ENCODE results near the gene PTPN13. TPM values are rescaled to one million over a fixed set of nuclear protein-coding genes. Genes with fewer than 3 reads are reported as not detected.

Gene PTPN13
- total RNA-seq, 3 donors from 2014 or later = 36.3 to 49.6 (median 41.3) TPM

DNA sequence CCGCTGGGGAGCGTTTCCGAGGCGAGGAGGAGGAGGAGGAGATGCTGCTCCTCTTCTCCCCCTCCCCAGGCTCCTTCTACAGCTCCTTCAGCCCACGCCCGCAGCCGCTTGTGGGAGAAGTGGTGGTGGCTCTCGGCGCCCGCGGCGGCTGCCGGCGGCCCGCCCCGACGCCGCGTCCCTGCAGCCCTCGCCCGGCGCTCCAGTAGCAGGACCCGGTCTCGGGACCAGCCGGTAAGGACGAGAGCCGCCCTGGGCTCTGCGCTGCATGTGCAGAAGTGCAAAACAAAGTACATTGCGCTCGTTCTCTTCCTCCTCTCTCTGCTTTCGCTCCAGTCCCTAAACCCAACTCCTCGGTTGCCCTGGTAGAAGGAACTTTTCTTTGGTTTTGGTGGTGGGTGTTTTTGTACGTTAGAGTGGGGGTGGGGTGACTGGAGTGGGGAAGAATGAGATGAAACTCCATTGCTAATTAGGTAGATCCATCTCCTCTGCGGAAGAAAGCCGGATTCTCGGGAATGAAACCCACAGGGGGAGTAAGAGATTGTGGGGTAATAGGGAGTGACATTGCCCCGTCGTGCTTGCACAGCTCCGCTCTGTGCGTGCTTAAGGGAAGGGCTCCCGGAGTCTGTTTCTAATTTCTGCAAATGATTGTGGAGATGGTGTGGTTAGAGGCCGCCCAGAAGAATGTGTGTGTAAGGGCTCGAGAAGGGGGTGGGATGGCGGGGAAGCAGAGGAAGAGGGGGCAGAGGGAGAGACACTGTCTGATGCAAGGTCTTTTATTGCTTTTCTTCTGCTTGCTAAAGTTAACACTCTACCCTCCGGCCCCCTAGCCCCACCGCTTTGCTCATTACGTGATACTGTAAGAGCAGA is 677 bp downstream of the PTPN13 start:
- H3K36me3 ChIP-seq = no peaks in the 10 kb centered on the region
- no peaks in the 10 kb centered on the region for H3K27me3 ChIP-seq
- H3K4me1 ChIP-seq = no peaks in the 10 kb centered on the region
- intact Hi-C loops (cut with DNase I; ENCODE audit: low total_unique reads) = no loop called here
- H3K9me3 ChIP-seq = no peaks in the 10 kb centered on the region
- DNase-seq (ENCODE audit: low spot score in 2 of 2) = peak in 1 of 2 donors; percentile 17
- H3K4me3 ChIP-seq = peak overlapping the region; percentile 66 to 81 (median 80)
- peak overlapping the region; percentile 80 to 92 for H3K27ac ChIP-seq
- TF ChIP-seq POLR2AphosphoS5 (IDR thresholded peaks at IDR 0.05) = no peak

DNA sequence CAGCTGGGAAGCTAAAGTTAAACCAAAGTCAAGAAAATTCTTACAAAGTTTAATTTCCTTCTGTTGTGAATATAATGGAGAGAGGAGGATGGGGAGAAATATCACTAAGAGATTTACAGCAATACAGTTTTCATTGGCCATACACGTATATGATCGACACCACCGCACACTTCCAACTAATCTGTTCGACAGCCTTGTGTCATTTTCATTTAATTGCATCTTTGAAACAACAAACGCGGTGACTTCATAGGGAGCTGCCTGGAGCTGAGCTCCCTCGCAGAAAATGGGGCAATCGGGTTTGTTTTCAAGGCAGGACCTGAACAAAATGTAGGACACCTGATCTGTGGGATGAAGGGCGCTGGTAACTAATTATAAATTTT is 1.3 kb downstream of the PTPN13 start:
- H3K9me3 ChIP-seq = no peaks in the 10 kb centered on the region
- H3K36me3 ChIP-seq = no peaks in the 10 kb centered on the region
- H3K27me3 ChIP-seq = no peaks in the 10 kb centered on the region
- peak overlapping the region; percentile 66 to 81 (median 80) for H3K4me3 ChIP-seq
- TF ChIP-seq, protein P1, sequence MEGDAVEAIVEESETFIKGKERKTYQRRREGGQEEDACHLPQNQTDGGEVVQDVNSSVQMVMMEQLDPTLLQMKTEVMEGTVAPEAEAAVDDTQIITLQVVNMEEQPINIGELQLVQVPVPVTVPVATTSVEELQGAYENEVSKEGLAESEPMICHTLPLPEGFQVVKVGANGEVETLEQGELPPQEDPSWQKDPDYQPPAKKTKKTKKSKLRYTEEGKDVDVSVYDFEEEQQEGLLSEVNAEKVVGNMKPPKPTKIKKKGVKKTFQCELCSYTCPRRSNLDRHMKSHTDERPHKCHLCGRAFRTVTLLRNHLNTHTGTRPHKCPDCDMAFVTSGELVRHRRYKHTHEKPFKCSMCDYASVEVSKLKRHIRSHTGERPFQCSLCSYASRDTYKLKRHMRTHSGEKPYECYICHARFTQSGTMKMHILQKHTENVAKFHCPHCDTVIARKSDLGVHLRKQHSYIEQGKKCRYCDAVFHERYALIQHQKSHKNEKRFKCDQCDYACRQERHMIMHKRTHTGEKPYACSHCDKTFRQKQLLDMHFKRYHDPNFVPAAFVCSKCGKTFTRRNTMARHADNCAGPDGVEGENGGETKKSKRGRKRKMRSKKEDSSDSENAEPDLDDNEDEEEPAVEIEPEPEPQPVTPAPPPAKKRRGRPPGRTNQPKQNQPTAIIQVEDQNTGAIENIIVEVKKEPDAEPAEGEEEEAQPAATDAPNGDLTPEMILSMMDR (IDR thresholded peaks at IDR 0.05) = no peak
- no peak for TF ChIP-seq POLR2AphosphoS5 (IDR thresholded peaks at IDR 0.05)
- H3K27ac ChIP-seq = peak overlapping the region; percentile 80 to 92
- DNase-seq (ENCODE audit: low spot score in 2 of 2) = no peak
- intact Hi-C loops (cut with DNase I; ENCODE audit: low total_unique reads) = no loop called here
- H3K4me1 ChIP-seq = no peaks in the 10 kb centered on the region

DNA sequence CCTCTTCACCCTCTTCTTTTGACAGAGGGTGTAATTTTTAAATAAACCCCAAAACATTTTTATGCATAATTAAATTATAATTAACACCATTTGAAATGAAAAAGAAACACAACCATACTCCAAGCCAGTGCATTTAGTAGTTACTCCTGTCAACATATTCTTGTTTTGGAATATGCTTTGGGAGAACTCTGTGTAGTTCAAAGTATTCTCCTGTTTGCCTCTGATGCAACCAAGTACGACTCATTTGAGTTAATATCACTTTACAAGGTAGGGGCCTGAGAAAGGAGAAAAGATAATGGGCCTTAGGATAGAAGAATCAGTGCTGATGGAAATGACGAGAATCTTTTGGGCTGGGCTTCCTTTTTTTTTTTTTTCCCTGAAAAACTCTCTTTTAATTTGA is 2.7 kb downstream of the PTPN13 start:
- intact Hi-C loops (cut with DNase I; ENCODE audit: low total_unique reads) = no loop called here
- Histone ChIP-seq H3K4me3 (peak overlapping the region in 1 of 3 donors; percentile 81), H3K27ac (no peak overlapping the region), H3K4me1 (no peaks in the 10 kb centered on the region), H3K9me3 (no peaks in the 10 kb centered on the region), H3K36me3 (no peaks in the 10 kb centered on the region), H3K27me3 (no peaks in the 10 kb centered on the region)
- DNase-seq (ENCODE audit: low spot score in 2 of 2) = no peak
- TF ChIP-seq POLR2AphosphoS5 (IDR thresholded peaks at IDR 0.05) = no peak
- TF ChIP-seq POLR2A (IDR thresholded peaks at IDR 0.05) = no peak
- TF ChIP-seq, protein P1 (IDR thresholded peaks at IDR 0.05) = no peak

GRCh38 chr4:86600007-86600653 is 6.0 kb downstream of the PTPN13 start:
- TF ChIP-seq POLR2AphosphoS5 (IDR thresholded peaks at IDR 0.05) (no peak), POLR2A (IDR thresholded peaks at IDR 0.05) (no peak)
- TF ChIP-seq, protein P1 (IDR thresholded peaks at IDR 0.05) = no peak
- no peaks in the 10 kb centered on the region for H3K27me3 ChIP-seq
- intact Hi-C loops (cut with DNase I; ENCODE audit: low total_unique reads) = no loop called here
- DNase-seq (ENCODE audit: low spot score in 2 of 2) = no peak
- H3K4me1 ChIP-seq = no peaks in the 10 kb centered on the region
- H3K4me3 ChIP-seq = no peak overlapping the region
- H3K36me3 ChIP-seq = no peaks in the 10 kb centered on the region
- H3K9me3 ChIP-seq = no peaks in the 10 kb centered on the region
- H3K27ac ChIP-seq = no peak overlapping the region

- H3K36me3 ChIP-seq = no peaks in the 10 kb centered on the region
- no peak for DNase-seq (ENCODE audit: low spot score in 2 of 2)
- TF ChIP-seq, protein P1 (IDR thresholded peaks at IDR 0.05) = no peak
- TF ChIP-seq POLR2AphosphoS5 (IDR thresholded peaks at IDR 0.05) (no peak), POLR2A (IDR thresholded peaks at IDR 0.05) (no peak)
- no peak overlapping the region for H3K4me3 ChIP-seq
- intact Hi-C loops (cut with DNase I; ENCODE audit: low total_unique reads) = no loop called here
- no peaks in the 10 kb centered on the region for H3K4me1 ChIP-seq
- H3K27ac ChIP-seq = no peak overlapping the region
- no peaks in the 10 kb centered on the region for H3K27me3 ChIP-seq
- no peaks in the 10 kb centered on the region for H3K9me3 ChIP-seq
Measured at GRCh38 chr4:86603311-86603885, 9.3 kb downstream of the PTPN13 start.

All from breast epithelium (tissue), 4 donors.